ENCODE results near the gene BEST4. TPM values are rescaled to one million over a fixed set of nuclear protein-coding genes. Genes with fewer than 3 reads are reported as not detected.

BEST4 gene
- total RNA-seq = 0.94 TPM

DNA sequence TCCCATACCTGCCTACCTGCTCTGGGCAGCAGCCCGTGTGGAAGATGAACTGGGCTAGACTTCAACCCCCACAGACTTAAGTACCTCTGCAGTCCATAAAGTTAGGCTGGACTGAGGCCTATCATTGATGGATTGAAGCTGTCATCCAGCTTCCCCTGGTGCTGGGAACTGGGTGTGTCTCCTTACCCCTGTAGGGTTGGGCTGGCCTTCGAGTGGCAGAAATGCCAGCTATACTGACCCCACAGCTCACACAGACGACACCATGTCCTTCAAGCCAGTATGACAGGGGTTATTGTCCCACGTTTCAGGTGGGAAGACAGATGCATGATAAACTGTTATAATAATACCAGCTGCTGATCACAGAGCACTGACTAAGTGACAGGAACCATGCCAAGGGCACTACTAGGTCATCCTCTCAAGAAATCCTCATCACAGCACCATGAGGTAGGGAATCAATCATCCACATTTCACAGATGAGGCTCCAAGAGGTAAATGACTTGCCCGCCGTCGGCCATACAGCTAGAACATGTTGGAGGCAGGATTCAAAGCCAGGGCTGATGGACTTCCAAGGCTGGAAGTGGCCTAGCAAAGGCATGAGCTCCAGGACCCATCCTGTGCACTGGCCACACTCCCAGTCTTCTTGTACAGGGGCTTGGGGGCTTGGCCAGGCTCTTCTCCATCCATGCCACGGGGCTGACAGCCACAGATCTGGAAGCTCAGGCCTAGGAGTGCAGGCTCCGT, at the start of gene BEST4:
BEST4 (minus strand) TSS at position 51 of the 741 bp plus-strand sequence. CDS start 465 bp downstream, outside the sequence.

GRCh38 chr1:44808063-44808937, 20.3 kb upstream of the BEST4 start, which contains the start of gene BTBD19:
BTBD19 (plus strand) TSS chr1:44808523; CDS start chr1:44808821, 298 bp downstream.

DNA sequence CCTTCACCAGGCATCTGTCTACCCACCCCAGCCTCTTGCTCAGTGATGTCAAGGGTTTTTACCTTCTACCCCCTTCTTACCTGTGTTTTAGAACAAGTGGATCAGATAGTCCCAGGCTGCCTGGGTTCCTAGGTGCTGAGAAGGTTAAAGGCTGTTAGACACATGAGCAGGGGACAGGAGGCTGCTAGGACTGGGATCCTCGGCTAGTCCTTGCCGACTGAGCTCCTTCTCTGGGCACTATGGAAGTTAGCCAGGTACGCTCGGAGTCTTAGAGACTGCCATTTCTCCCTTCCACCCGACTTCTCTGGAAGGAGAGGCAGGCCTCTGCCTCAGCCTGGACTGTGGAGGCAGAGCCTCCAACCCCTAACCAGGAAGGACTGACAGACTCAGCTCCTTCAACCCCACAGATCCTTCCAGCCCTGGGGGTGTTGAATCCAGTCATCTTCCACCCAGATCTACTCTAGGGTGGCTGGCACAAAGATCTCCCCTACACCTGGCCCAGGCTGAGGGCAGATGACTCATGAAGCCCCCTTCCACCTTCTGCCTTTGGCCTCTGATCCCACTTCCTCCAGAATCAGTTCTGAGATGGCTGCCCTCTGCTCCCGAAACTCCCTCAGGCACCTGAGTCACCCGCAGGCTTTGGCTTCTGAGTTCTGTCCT, 18.9 kb upstream of the BEST4 start, which contains the start of gene DYNLT4:
DYNLT4 (minus strand) TSS at position 648 of the 660 bp plus-strand sequence. CDS start 683 bp downstream, outside the sequence.

GRCh38 chr1:44799770-44800584, 12.0 kb upstream of the BEST4 start, which contains the start of gene PLK3:
PLK3 (plus strand) TSS chr1:44800377; CDS start chr1:44800464, 87 bp downstream.

DNA sequence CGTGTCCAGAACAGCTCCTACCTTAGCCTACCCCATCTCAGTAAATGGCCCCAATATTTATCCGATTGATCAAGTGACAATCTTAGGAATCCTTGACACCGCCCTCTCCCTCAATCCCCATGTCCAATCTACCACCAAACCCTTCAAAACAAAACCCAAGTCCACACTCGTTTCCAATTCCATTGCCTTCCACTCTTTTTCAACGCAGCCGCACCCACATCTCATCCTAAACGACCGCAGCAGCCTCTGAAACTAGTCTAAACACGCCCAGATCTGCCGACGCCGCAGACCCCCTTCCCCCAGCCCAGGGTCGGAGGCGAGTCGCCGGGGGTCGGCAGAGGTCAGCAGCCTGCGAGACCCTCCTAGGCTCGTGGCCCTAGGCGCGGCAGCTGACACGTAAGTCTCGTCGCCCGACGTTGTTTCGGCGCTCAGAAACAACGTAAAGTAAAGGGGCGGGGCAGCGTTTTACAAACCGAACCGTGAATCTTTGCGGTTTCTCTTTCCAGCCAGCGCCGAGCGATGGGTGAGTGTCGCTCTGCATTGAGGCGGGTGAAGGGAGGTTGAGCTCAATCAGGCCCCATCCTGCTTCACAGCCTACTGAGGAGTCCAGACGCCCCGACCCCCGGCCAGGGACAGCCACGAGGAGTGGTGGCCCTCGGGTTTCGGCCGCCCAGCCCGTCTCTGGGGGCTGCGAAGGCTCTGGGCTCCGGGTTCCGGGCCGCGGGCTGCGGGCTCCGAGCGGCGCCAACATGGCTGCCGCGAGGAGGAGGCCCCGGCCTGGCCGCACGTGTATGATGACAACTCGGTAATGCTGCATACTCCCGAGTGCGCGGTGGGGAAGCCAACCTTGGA, 12.7 kb downstream of the BEST4 start, which contains the start of gene RPS8:
RPS8 (plus strand) TSS at position 463 of the 852 bp plus-strand sequence; CDS start at position 520, 57 bp downstream.

GRCh38 chr1:44739307-44740178, 48.4 kb downstream of the BEST4 start, which contains the start of gene KIF2C:
KIF2C (plus strand) TSS chr1:44739837; CDS start chr1:44739933, 96 bp downstream.

Small RNA genes lying within 50 kb of the gene (small RNA-seq; reads per million reads assigned to genes)
- gene SNORD38A (ENCODE audit: low replicate concordance) (71.3 reads per million, percentile 95 among the genes with 10 or more reads in this experiment), gene SNORD38B (ENCODE audit: low replicate concordance) (not detected), gene SNORD46 (ENCODE audit: low replicate concordance) (2,510 reads per million, percentile 99 among the genes with 10 or more reads in this experiment), gene SNORD55 (ENCODE audit: low replicate concordance) (not detected)

Other genes with a start within 250 kb of the BEST4 start
- gene TMEM53, start 113.7 kb downstream of the BEST4 start, total RNA-seq = 6.3 TPM
- 10.6 TPM for gene ARMH1, start 113.5 kb downstream of the BEST4 start, total RNA-seq
- not detected for gene RNU5D-1, start 57.0 kb downstream of the BEST4 start, total RNA-seq
- gene KIF2C, start 48.3 kb downstream of the BEST4 start, total RNA-seq = 6.3 TPM
- 1,121 TPM for gene RPS8, start 12.6 kb downstream of the BEST4 start, total RNA-seq
- gene PLK3, start 12.2 kb upstream of the BEST4 start, total RNA-seq = 13.1 TPM
- gene DYNLT4, start 19.2 kb upstream of the BEST4 start, total RNA-seq = not detected
- gene BTBD19, start 20.4 kb upstream of the BEST4 start, total RNA-seq = 1.3 TPM
- gene PTCH2, start 55.1 kb upstream of the BEST4 start, total RNA-seq = 2.5 TPM
- gene EIF2B3, start 198.4 kb upstream of the BEST4 start, total RNA-seq = 40.7 TPM
- 29.1 TPM for gene HECTD3, start 223.2 kb upstream of the BEST4 start, total RNA-seq
- gene UROD, start 224.1 kb upstream of the BEST4 start, total RNA-seq = 51.6 TPM

All from parietal lobe (tissue), 2 donors.